K562 (cell line): ENCODE measurements around the gene SORCS2. TPM values are rescaled to one million over a fixed set of nuclear protein-coding genes. Genes with fewer than 3 reads are reported as not detected.

Experiments
- CCAR2 ChIP-seq: fragments of 200-400 bp; formaldehyde crosslinking; IDR thresholded peaks from 2 replicates; pipeline ENCODE4 v1.6.1; 2017; ENCODE audit warnings: mild to moderate bottlenecking, low read depth, low read length
- CTCF ChIP-seq, 3 experiments: IDR thresholded peaks in 2 of 3; conservative IDR thresholded peaks in 1 of 3; 2 replicates each; pipeline ENCODE4 v1.5.1; 2011 to 2012; ENCODE audit warnings: low read length in 3 of 3, mild to moderate bottlenecking in 3 of 3, control low read depth in 2 of 3, improper control_type of control experiment in 1 of 3, inconsistent platforms in 1 of 3, low read depth in 1 of 3, mixed read lengths in 1 of 3, moderate library complexity in 1 of 3; ENCODE audit not compliant: insufficient read depth in 2 of 3
- HMG20B ChIP-seq: fragments of 250-450 bp; sonication (Bioruptor Pico); IDR thresholded peaks from 2 replicates; pipeline ENCODE4 v1.5.0; 2021; ENCODE audit warnings: mild to moderate bottlenecking
- KLF16 ChIP-seq: IDR thresholded peaks from 2 replicates; pipeline ENCODE4 v1.6.1; 2016; ENCODE audit warnings: antibody characterized with exemption
- PREB ChIP-seq: sonication (generic); formaldehyde crosslinking; IDR thresholded peaks from 2 replicates; pipeline ENCODE4 v1.8.1; 2023; ENCODE audit warnings: mild to moderate bottlenecking, missing genetic modification reagents
- RREB1 ChIP-seq: fragments of 250-450 bp; sonication (Bioruptor Pico); IDR thresholded peaks from 2 replicates; pipeline ENCODE4 v1.4.0; 2020
- SRSF7 ChIP-seq: fragments of 200-400 bp; formaldehyde crosslinking; optimal IDR thresholded peaks from 2 replicates; pipeline ENCODE3; 2017; ENCODE audit warnings: mild to moderate bottlenecking, low read depth, low read length
- polyA plus RNA-seq, 8 experiments: library from polyadenylated mRNA; depleted of rRNA in 4 of 8; stranded (reverse) in 5 of 8; unstranded in 3 of 8; fragments of >200 nt; fragmentation: Nextera tagmentation in 2 of 8; fragmentation: Illumina TruSeq in 1 of 8; extraction: Ambion mirVana in 2 of 8; extraction: Trizol in 1 of 8; gene quantifications; 2 replicates each; pipeline versions ENCODE4 v1.2.1 to v1.2.3, GENCODE V29; 2011 to 2014; ENCODE audit warnings: inconsistent platforms in 1 of 8, missing spikeins in 1 of 8
- total RNA-seq, 7 experiments: library from RNA; depleted of rRNA in 6 of 7; stranded (reverse); fragments of >200 nt in 6 of 7; fragmentation: Illumina TruSeq in 2 of 7; extraction: Trizol in 2 of 7; gene quantifications; 2 replicates each; pipeline versions ENCODE4 v1.2.1 to v1.2.3, GENCODE V29; 2011 to 2021; ENCODE audit warnings: low replicate concordance in 1 of 7

Gene SORCS2
- total and polyA plus RNA-seq, 9 of the 15 experiments (the other 6 are each of a cell fraction or from before 2014, with no cell fraction given), result not detected

- TF ChIP-seq CCAR2, result no peak
- TF ChIP-seq PREB, result no peak
- no peak for TF ChIP-seq HMG20B
- TF ChIP-seq KLF16, result no peak
- no peak for TF ChIP-seq SRSF7
- TF ChIP-seq CTCF (IDR thresholded peaks at IDR 0.05 in 2 of 3, conservative IDR thresholded peaks at IDR 0.05 in 1 of 3; ENCODE audit: insufficient read depth in 2 of 3, low read depth in 1 of 3, low read length in 3 of 3), result no peak
- no peak for TF ChIP-seq RREB1 (CRISPR knock-in tag)
These were observed 42.2 kb upstream of the SORCS2 start (continued) for GRCh38 chr4:7150036-7150635.
